GM23338 (cell line): ENCODE data around the gene NCKAP5. TPM values are rescaled to one million over a fixed set of nuclear protein-coding genes. Genes with fewer than 3 reads are reported as not detected.

Source experiments
- ATAC-seq: fragments of 200-7000 bp; cut with Tn5 transposase; 3 replicates; pipeline ENCODE4 v1.9.1; 2020
- DNase-seq: peaks from one replicate; pipeline ENCODE4 v3.0.0-alpha.2; 2015; ENCODE audit warnings: low spot score
- H2AFZ ChIP-seq: fragments of 200-600 bp; sonication (generic); 2 replicates; pipeline ENCODE4 v1.8.0; 2016; ENCODE audit warnings: antibody characterized with exemption, mild to moderate bottlenecking, moderate library complexity
- H3F3A ChIP-seq: fragments of 200-600 bp; sonication (generic); replicated peaks from 2 replicates; pipeline ENCODE4 v1.8.0; 2017; ENCODE audit warnings: antibody characterized with exemption, mixed run types, low read depth
- H3K27ac ChIP-seq: fragments of 200-600 bp; sonication (generic); 2 replicates; pipeline ENCODE4 v1.6.1; 2016; ENCODE audit warnings: low read depth
- H3K27me3 ChIP-seq: fragments of 200-600 bp; sonication (generic); 2 replicates; pipeline ENCODE4 v1.8.0; 2016; ENCODE audit warnings: mild to moderate bottlenecking, mixed run types, moderate library complexity; ENCODE audit not compliant: insufficient read depth
- H3K36me3 ChIP-seq: fragments of 200-600 bp; sonication (generic); 2 replicates; pipeline ENCODE4 v1.8.0; 2016; ENCODE audit warnings: mild to moderate bottlenecking; ENCODE audit not compliant: insufficient read depth
- H3K4me1 ChIP-seq: fragments of 200-600 bp; sonication (generic); 2 replicates; pipeline ENCODE4 v1.8.0; 2016; ENCODE audit warnings: mild to moderate bottlenecking, moderate library complexity; ENCODE audit not compliant: insufficient read depth
- H3K4me2 ChIP-seq: fragments of 200-600 bp; sonication (generic); 2 replicates; pipeline ENCODE4 v1.7.1; 2017; ENCODE audit warnings: mixed run types
- H3K4me3 ChIP-seq: fragments of 200-600 bp; sonication (generic); 2 replicates; pipeline ENCODE4 v1.6.1; 2016; ENCODE audit warnings: mixed run types
- H3K79me2 ChIP-seq: fragments of 200-600 bp; sonication (generic); replicated peaks from 2 replicates; pipeline ENCODE4 v1.8.0; 2017; ENCODE audit warnings: mild to moderate bottlenecking; ENCODE audit not compliant: insufficient read depth
- H3K9me2 ChIP-seq: fragments of 200-600 bp; sonication (generic); 2 replicates; pipeline ENCODE4 v1.8.0; 2017; ENCODE audit not compliant: insufficient read depth
- H4K20me1 ChIP-seq: fragments of 200-600 bp; sonication (generic); replicated peaks from 2 replicates; pipeline ENCODE4 v1.8.0; 2017; ENCODE audit warnings: mild to moderate bottlenecking; ENCODE audit not compliant: insufficient read depth
- H3K27ac Mint-ChIP-seq: 2 replicates; pipeline ENCODE4 v1.8.0; 2020; ENCODE audit warnings: inconsistent platforms, mild to moderate bottlenecking, moderate library complexity, mixed read lengths
- H3K27me3 Mint-ChIP-seq: 3 replicates; pipeline ENCODE4 v1.8.0; 2022; ENCODE audit warnings: low read depth, mild to moderate bottlenecking, moderate library complexity, mixed read lengths, inconsistent platforms; ENCODE audit not compliant: insufficient read depth, poor library complexity
- H3K36me3 Mint-ChIP-seq: 3 replicates; pipeline ENCODE4 v1.8.0; 2021; ENCODE audit warnings: low read depth, mild to moderate bottlenecking, inconsistent platforms, moderate library complexity, mixed read lengths
- H3K4me1 Mint-ChIP-seq: 3 replicates; pipeline ENCODE4 v1.8.0; 2020; ENCODE audit warnings: mild to moderate bottlenecking, inconsistent platforms, mixed read lengths
- H3K4me3 Mint-ChIP-seq: 3 replicates; pipeline ENCODE4 v1.8.0; 2021; ENCODE audit warnings: moderate library complexity, mild to moderate bottlenecking, inconsistent platforms, mixed read lengths
- H3K9me3 Mint-ChIP-seq: 3 replicates; pipeline ENCODE4 v1.8.0; 2020; ENCODE audit warnings: moderate library complexity, mild to moderate bottlenecking, inconsistent platforms, mixed read lengths
- EZH2 ChIP-seq: fragments of 200-600 bp; sonication (generic); IDR thresholded peaks from one replicate; pipeline ENCODE4 v1.8.0; 2017; ENCODE audit warnings: antibody characterized with exemption, mild to moderate bottlenecking, low read depth; ENCODE audit not compliant: unreplicated experiment
- JUNB ChIP-seq: IDR thresholded peaks from one replicate; pipeline ENCODE4 v1.6.1; 2016; ENCODE audit warnings: antibody characterized with exemption; ENCODE audit not compliant: unreplicated experiment
- NANOG ChIP-seq: IDR thresholded peaks from 2 replicates; pipeline ENCODE4 v1.6.1; 2016; ENCODE audit warnings: antibody characterized with exemption, borderline replicate concordance
- POLR2AphosphoS5 ChIP-seq: IDR thresholded peaks from 2 replicates; pipeline ENCODE4 v1.6.1; 2016; ENCODE audit warnings: antibody characterized with exemption, low read depth
- ZNF114 ChIP-seq: fragments of 250-450 bp; sonication (Bioruptor Pico); IDR thresholded peaks from 2 replicates; pipeline ENCODE4 v1.5.0; 2020; ENCODE audit warnings: mild to moderate bottlenecking, moderate library complexity
- ZNF331 ChIP-seq: fragments of 250-450 bp; sonication (Bioruptor Pico); IDR thresholded peaks from 2 replicates; pipeline ENCODE4 v1.5.0; 2020; ENCODE audit warnings: low read depth, mild to moderate bottlenecking, moderate library complexity
- polyA plus RNA-seq: library from polyadenylated mRNA; unstranded; fragments of >200 nt; fragmentation: Nextera tagmentation; extraction: Ambion mirVana; gene quantifications from 2 replicates; pipeline ENCODE4 v1.2.1, GENCODE V29; 2016
- total RNA-seq: library from RNA; depleted of rRNA; stranded (reverse); fragments of >200 nt; shearing (Covaris generic); gene quantifications from 2 replicates; pipeline ENCODE4 v1.2.3, GENCODE V29; 2014
- TF ChIP-seq, protein P1 (sequence below): IDR thresholded peaks from one replicate; pipeline ENCODE4 v1.6.1; 2018; ENCODE audit warnings: antibody characterized with exemption; ENCODE audit not compliant: unreplicated experiment
- TF ChIP-seq, protein P2 (sequence below), 2 experiments: fragments of 200-600 bp in 1 of 2; sonication (generic) in 1 of 2; conservative IDR thresholded peaks; 2 replicates each; pipeline versions ENCODE4 v1.5.1 to v1.6.1; 2016 to 2017; ENCODE audit warnings: antibody characterized with exemption in 2 of 2, low read depth in 2 of 2, mild to moderate bottlenecking in 2 of 2, moderate library complexity in 1 of 2
- TF ChIP-seq, protein P3 (sequence below): fragments of 250-450 bp; sonication (Bioruptor Pico); IDR thresholded peaks from 2 replicates; pipeline ENCODE4 v1.5.0; 2020; ENCODE audit warnings: mild to moderate bottlenecking, moderate library complexity
- TF ChIP-seq, protein P4 (sequence below): IDR thresholded peaks from 2 replicates; pipeline ENCODE4 v1.6.1; 2016; ENCODE audit warnings: antibody characterized with exemption

Gene NCKAP5
- total and polyA plus RNA-seq, 2 experiments from 2014 or later, result 0.34 to 0.73 TPM

DNA sequence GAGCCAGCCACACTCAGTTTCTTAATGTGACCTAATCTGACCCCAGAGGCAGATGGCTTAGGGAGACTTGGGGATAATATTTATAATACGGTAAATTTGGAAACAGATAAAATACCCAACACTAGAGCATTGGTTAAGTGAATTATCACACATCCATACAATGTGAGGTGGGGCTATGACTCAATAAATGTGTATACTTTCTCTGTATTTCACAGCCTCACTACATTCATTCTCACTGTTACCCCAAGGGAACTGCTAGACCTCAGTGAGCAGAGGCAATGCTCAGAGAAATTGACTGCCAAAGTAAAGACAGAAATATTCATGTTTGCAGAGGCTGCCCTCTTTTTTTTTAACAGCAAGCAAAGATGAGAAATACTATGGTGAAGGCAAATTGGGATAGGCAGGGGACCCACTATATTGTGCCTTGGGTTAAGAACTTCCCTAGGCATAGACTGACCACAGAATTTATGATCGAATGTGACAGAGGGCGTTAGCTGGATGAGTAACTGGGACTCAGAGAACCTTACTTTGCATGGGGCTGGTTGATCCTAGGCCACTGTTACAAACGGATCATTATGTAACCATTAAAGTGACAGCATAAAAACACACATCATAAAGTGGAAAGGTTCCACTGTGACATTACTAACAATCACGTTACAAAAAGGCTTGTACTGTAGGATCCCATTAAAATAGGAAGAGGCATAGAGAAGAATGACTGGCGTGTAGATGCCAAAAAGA lies 652.3 kb downstream of the NCKAP5 start:
- Histone ChIP-seq H3K9me2 (no peaks in the 10 kb centered on the region), H4K20me1 (no peaks in the 10 kb centered on the region), H3F3A (no peaks in the 10 kb centered on the region), H3K4me2 (no peak overlapping the region), H3K4me3 (no peak overlapping the region), H3K36me3 (no peaks in the 10 kb centered on the region), H3K27me3 (no peaks in the 10 kb centered on the region), H3K79me2 (no peaks in the 10 kb centered on the region), H3K4me1 (no peaks in the 10 kb centered on the region; the same call in 1 of the 2 replicates), H3K27ac (no peak overlapping the region), H2AFZ (no peak overlapping the region)
- no peak for TF ChIP-seq NANOG
- TF ChIP-seq ZNF331 (CRISPR knock-in tag), result no peak
- TF ChIP-seq, protein P1, sequence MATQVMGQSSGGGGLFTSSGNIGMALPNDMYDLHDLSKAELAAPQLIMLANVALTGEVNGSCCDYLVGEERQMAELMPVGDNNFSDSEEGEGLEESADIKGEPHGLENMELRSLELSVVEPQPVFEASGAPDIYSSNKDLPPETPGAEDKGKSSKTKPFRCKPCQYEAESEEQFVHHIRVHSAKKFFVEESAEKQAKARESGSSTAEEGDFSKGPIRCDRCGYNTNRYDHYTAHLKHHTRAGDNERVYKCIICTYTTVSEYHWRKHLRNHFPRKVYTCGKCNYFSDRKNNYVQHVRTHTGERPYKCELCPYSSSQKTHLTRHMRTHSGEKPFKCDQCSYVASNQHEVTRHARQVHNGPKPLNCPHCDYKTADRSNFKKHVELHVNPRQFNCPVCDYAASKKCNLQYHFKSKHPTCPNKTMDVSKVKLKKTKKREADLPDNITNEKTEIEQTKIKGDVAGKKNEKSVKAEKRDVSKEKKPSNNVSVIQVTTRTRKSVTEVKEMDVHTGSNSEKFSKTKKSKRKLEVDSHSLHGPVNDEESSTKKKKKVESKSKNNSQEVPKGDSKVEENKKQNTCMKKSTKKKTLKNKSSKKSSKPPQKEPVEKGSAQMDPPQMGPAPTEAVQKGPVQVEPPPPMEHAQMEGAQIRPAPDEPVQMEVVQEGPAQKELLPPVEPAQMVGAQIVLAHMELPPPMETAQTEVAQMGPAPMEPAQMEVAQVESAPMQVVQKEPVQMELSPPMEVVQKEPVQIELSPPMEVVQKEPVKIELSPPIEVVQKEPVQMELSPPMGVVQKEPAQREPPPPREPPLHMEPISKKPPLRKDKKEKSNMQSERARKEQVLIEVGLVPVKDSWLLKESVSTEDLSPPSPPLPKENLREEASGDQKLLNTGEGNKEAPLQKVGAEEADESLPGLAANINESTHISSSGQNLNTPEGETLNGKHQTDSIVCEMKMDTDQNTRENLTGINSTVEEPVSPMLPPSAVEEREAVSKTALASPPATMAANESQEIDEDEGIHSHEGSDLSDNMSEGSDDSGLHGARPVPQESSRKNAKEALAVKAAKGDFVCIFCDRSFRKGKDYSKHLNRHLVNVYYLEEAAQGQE, result no peak
- TF ChIP-seq POLR2AphosphoS5, result no peak
- TF ChIP-seq, protein P2, sequence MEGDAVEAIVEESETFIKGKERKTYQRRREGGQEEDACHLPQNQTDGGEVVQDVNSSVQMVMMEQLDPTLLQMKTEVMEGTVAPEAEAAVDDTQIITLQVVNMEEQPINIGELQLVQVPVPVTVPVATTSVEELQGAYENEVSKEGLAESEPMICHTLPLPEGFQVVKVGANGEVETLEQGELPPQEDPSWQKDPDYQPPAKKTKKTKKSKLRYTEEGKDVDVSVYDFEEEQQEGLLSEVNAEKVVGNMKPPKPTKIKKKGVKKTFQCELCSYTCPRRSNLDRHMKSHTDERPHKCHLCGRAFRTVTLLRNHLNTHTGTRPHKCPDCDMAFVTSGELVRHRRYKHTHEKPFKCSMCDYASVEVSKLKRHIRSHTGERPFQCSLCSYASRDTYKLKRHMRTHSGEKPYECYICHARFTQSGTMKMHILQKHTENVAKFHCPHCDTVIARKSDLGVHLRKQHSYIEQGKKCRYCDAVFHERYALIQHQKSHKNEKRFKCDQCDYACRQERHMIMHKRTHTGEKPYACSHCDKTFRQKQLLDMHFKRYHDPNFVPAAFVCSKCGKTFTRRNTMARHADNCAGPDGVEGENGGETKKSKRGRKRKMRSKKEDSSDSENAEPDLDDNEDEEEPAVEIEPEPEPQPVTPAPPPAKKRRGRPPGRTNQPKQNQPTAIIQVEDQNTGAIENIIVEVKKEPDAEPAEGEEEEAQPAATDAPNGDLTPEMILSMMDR (conservative IDR thresholded peaks at IDR 0.05; ENCODE audit: low read depth in 2 of 2), result no peak
- TF ChIP-seq ZNF114 (CRISPR knock-in tag), result no peak
- TF ChIP-seq, protein P3, sequence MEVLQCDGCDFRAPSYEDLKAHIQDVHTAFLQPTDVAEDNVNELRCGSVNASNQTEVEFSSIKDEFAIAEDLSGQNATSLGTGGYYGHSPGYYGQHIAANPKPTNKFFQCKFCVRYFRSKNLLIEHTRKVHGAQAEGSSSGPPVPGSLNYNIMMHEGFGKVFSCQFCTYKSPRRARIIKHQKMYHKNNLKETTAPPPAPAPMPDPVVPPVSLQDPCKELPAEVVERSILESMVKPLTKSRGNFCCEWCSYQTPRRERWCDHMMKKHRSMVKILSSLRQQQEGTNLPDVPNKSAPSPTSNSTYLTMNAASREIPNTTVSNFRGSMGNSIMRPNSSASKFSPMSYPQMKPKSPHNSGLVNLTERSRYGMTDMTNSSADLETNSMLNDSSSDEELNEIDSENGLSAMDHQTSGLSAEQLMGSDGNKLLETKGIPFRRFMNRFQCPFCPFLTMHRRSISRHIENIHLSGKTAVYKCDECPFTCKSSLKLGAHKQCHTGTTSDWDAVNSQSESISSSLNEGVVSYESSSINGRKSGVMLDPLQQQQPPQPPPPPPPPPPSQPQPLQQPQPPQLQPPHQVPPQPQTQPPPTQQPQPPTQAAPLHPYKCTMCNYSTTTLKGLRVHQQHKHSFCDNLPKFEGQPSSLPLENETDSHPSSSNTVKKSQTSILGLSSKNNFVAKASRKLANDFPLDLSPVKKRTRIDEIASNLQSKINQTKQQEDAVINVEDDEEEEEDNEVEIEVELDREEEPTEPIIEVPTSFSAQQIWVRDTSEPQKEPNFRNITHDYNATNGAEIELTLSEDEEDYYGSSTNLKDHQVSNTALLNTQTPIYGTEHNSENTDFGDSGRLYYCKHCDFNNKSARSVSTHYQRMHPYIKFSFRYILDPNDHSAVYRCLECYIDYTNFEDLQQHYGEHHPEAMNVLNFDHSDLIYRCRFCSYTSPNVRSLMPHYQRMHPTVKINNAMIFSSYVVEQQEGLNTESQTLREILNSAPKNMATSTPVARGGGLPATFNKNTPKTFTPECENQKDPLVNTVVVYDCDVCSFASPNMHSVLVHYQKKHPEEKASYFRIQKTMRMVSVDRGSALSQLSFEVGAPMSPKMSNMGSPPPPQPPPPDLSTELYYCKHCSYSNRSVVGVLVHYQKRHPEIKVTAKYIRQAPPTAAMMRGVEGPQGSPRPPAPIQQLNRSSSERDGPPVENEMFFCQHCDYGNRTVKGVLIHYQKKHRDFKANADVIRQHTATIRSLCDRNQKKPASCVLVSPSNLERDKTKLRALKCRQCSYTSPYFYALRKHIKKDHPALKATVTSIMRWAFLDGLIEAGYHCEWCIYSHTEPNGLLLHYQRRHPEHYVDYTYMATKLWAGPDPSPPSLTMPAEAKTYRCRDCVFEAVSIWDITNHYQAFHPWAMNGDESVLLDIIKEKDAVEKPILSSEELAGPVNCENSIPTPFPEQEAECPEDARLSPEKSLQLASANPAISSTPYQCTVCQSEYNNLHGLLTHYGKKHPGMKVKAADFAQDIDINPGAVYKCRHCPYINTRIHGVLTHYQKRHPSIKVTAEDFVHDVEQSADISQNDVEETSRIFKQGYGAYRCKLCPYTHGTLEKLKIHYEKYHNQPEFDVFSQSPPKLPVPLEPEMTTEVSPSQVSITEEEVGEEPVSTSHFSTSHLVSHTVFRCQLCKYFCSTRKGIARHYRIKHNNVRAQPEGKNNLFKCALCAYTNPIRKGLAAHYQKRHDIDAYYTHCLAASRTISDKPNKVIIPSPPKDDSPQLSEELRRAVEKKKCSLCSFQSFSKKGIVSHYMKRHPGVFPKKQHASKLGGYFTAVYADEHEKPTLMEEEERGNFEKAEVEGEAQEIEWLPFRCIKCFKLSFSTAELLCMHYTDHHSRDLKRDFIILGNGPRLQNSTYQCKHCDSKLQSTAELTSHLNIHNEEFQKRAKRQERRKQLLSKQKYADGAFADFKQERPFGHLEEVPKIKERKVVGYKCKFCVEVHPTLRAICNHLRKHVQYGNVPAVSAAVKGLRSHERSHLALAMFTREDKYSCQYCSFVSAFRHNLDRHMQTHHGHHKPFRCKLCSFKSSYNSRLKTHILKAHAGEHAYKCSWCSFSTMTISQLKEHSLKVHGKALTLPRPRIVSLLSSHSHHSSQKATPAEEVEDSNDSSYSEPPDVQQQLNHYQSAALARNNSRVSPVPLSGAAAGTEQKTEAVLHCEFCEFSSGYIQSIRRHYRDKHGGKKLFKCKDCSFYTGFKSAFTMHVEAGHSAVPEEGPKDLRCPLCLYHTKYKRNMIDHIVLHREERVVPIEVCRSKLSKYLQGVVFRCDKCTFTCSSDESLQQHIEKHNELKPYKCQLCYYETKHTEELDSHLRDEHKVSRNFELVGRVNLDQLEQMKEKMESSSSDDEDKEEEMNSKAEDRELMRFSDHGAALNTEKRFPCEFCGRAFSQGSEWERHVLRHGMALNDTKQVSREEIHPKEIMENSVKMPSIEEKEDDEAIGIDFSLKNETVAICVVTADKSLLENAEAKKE, result no peak
- TF ChIP-seq, protein P4, sequence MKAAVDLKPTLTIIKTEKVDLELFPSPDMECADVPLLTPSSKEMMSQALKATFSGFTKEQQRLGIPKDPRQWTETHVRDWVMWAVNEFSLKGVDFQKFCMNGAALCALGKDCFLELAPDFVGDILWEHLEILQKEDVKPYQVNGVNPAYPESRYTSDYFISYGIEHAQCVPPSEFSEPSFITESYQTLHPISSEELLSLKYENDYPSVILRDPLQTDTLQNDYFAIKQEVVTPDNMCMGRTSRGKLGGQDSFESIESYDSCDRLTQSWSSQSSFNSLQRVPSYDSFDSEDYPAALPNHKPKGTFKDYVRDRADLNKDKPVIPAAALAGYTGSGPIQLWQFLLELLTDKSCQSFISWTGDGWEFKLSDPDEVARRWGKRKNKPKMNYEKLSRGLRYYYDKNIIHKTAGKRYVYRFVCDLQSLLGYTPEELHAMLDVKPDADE, result no peak
- no peak for TF ChIP-seq EZH2
- TF ChIP-seq JUNB, result no peak
- Mint-ChIP-seq H3K9me3 (no peaks in the 10 kb centered on the region), H3K4me3 (no peak overlapping the region), H3K36me3 (no peaks in the 10 kb centered on the region), H3K27me3 (peaks cover under 1% of the 10 kb centered on the region), H3K27ac (no peak overlapping the region), H3K4me1 (peaks cover 7% of the 10 kb centered on the region; the same call in 2 of the 3 replicates)
- no peak for DNase-seq
- ATAC-seq, result no peak
